ENCODE data around the gene BTBD19.
"Not testable (repeated sequence)": the region's sequence is repeated elsewhere in the genome, so short reads cannot be mapped to it uniquely, and the experiment has no call there.

BTBD19 gene

DNA sequence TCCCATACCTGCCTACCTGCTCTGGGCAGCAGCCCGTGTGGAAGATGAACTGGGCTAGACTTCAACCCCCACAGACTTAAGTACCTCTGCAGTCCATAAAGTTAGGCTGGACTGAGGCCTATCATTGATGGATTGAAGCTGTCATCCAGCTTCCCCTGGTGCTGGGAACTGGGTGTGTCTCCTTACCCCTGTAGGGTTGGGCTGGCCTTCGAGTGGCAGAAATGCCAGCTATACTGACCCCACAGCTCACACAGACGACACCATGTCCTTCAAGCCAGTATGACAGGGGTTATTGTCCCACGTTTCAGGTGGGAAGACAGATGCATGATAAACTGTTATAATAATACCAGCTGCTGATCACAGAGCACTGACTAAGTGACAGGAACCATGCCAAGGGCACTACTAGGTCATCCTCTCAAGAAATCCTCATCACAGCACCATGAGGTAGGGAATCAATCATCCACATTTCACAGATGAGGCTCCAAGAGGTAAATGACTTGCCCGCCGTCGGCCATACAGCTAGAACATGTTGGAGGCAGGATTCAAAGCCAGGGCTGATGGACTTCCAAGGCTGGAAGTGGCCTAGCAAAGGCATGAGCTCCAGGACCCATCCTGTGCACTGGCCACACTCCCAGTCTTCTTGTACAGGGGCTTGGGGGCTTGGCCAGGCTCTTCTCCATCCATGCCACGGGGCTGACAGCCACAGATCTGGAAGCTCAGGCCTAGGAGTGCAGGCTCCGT, 20.0 kb upstream of the BTBD19 start, which contains the start of gene BEST4:
Gene BEST4, minus strand, starts transcription at position 51 of the 741 bp plus-strand sequence. CDS start 465 bp downstream, outside the sequence.
- no peak for DNase-seq

DNA sequence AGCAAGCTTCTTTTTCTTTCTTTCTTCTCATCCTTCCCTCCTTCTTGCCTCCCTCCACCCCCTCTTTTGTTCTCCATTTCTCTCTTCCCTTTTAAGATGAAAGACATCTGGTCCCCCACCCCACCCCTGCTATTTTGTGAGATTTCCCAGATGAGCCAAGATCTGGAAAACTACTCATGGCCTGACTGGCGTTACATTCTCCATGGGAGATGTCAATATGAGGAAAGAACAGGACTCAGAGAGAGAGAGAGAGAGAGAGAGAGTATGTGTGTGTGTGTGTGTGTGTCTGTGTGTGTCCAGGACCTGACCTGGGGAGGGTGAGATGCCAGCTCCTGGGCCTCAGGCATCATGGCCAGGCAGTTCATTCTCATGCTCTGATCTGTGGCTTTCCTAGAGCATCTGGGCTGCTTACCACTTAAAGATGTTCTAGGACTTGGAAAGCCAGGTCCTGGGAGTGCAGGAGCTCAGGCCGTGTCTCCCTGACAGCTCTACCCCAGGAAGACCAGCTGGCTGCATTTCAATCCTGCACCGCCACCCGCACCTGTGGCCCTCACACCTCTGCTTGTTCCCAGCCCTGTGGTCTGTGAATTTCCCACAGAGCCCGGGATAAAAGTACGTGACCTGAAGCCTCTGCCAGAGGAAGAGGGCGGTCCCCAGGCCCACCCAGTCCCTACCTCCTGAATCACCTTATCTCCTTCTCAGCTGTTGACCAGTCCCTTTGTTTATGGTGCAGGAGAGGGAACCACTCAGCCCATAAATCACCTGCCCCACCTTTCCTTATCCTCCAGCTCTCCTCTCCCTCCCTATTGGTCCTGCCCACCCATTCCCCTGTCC, 17.1 kb upstream of the BTBD19 start:
- no peak for DNase-seq

DNA sequence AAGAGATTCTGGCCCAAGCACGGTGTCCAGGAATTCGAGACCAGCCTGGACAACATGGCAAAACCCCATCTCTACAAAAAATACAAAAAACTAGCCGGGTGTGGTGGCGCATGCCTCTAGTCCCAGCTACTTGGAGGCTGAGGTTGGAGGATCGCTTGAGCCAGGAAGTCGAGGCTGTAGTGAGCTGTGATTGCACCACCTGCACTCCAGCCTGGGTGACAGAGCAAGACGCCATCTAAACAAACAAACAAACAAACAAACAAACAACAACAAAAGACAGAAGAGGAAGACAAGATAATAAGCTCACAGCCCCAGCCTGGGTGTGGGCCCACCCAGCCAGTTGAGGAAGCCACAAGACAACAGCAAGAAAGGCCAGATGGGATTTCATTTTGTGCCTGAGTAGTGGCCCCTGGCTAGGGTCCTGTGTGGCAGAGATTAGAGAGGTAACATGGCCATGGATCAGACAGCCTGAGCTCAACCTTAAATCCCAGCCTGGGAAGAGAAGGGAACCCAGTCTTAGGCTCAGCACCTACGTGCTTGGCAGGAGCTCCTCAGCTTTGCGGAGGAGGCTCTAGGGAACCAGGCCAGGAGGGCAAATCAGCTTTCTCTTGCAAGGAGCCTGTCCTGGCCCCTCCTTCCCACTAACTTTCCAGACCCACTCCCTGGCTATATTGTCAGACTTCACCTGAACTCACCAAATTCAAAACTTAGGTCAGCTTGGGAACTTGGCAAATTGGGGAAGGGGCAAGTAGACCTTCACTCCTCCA, 15.4 kb upstream of the BTBD19 start:
- no peak for DNase-seq

GRCh38 chr1:44797886-44798285, 10.4 kb upstream of the BTBD19 start:
- DNase-seq: not testable (repeated sequence)

- no peak for DNase-seq
Observed at GRCh38 chr1:44798481-44799365, 9.6 kb upstream of the BTBD19 start.

- DNase-seq: peak; percentile 97
Observed at GRCh38 chr1:44799770-44800584, 8.3 kb upstream of the BTBD19 start, which contains the start of gene PLK3. Gene PLK3, plus strand, starts transcription at chr1:44800377. Its CDS starts 87 bp downstream, at chr1:44800464.

DNA sequence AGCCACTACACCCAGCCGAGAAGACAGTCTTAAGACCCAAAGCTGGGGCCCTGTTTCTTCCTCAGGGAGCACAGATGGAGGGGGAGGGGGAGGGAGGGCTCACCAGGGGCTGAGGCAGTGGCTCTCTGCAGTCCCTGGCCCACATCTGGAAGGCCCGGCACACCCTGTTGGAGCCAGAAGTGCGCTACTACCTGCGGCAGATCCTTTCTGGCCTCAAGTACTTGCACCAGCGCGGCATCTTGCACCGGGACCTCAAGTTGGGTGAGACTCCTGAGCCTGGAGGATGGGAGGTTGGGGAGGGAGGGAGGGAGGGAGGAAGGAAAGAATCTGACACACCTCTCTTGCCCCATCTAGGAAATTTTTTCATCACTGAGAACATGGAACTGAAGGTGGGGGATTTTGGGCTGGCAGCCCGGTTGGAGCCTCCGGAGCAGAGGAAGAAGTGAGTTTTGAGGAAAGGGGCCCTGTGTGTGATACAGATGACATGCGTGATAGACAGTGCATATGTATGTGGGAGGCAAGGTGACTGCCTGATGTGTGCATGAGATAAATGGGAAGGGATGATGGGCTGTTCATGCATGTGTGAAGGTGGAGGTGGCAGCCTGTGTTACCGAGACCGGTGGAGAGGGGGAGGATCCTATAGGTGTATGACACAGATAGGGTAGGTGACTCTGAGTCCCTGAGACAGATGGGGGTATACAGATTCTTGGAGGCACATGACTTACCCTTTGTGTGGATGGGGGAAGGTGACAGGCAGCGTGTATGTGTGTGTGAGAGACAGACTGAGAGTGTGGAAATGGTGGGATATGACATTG, 6.6 kb upstream of the BTBD19 start:
- DNase-seq: no peak

DNA sequence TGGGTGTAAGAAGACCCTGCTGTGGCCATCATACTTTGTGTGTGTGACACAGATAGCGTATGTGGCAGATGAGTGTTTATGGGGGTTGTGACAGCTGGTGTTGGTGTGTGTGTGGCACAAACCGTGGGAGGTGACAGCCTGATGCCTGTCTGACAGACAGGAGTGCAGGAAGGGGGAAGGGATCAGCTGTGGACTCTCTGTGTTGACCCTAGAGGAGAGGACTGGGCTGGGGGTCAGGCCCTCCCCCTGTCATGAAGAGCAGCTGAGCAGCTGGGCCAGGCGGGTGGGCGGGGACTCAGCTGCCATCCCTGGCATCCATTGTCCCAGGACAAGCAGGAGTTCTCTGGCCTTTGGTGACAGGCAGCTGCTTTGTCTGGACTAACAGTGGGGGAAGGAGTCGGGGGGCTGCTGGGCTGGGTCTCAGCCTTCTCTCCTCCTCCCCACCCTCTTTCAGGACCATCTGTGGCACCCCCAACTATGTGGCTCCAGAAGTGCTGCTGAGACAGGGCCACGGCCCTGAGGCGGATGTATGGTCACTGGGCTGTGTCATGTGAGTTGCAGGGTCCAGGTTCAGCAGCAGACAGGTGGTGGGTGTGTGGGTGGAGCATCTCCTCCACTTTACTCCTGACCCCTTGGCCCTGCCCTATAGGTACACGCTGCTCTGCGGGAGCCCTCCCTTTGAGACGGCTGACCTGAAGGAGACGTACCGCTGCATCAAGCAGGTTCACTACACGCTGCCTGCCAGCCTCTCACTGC, 5.8 kb upstream of the BTBD19 start:
- DNase-seq: no peak

GRCh38 chr1:44803062-44803311, 5.3 kb upstream of the BTBD19 start:
- no peak for DNase-seq

DNA sequence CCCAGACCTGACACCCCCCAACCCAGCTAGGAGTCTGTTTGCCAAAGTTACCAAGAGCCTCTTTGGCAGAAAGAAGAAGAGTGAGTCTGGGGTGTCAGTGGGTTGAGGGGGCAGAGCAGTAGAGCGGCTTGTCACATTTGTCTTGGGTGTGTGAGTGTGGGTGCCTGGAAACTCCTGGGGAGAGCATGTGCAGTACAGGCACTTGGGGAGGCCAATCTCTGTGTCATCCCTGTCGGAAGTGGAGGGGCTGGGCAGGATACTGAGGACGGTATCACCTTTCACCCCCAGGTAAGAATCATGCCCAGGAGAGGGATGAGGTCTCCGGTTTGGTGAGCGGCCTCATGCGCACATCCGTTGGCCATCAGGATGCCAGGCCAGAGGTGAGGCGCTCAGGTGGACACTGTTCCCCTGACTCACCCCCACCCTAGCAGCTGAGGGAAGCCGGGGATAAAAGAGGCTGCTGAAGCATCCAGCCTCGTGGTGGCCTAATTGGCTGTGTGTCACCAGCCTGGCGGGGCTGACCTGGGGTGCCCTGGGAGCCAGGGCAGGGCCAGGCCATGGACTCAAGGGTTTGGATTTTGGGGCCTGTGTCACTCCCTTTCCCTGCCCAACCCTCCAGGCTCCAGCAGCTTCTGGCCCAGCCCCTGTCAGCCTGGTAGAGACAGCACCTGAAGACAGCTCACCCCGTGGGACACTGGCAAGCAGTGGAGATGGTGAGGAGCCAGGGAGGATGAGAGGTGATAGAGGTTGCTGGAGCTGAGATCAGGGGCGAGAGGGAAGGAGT, 4.8 kb upstream of the BTBD19 start:
- no peak for DNase-seq

GRCh38 chr1:44805311-44806024, 2.9 kb upstream of the BTBD19 start:
- DNase-seq: no peak

DNA sequence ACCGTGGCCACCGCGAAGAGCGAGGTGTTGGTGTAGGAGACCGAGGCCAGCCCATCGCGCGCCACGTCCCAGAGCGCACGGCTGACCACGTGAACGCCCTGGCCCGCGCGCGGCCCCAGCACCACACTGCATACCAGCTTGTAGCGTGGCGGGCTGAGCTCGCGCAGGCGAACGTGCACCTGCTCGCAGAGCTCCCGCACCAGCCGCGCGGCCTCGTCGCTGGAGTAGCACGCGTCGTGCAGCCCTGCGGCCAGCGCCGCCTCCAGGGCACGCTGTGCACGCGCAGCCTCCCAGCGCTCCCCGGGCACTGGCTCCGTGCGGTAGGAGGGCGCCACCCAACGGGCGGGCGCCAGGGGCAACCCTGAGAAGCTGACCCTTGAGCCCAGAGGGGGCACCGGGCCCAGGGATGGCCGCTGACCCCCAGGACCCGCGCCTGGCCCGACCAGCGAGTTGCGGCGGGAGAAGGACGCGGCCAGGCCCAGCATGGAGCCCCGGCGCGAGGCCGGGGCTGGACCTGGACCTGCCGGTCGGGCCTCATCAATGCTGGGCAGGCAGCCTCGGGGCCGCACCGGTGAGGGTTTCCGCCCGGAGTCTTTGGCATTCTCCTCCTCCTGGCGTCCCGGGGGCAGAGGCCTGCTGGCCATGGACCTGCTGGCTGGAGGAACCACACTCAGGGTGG, 2.2 kb upstream of the BTBD19 start:
- DNase-seq: no peak

GRCh38 chr1:44806704-44807363, 1.5 kb upstream of the BTBD19 start, which contains the start of gene DYNLT4:
Gene DYNLT4, minus strand, starts transcription at chr1:44807351. Its CDS starts 683 bp downstream, at chr1:44806668.
- DNase-seq: no peak

DNA sequence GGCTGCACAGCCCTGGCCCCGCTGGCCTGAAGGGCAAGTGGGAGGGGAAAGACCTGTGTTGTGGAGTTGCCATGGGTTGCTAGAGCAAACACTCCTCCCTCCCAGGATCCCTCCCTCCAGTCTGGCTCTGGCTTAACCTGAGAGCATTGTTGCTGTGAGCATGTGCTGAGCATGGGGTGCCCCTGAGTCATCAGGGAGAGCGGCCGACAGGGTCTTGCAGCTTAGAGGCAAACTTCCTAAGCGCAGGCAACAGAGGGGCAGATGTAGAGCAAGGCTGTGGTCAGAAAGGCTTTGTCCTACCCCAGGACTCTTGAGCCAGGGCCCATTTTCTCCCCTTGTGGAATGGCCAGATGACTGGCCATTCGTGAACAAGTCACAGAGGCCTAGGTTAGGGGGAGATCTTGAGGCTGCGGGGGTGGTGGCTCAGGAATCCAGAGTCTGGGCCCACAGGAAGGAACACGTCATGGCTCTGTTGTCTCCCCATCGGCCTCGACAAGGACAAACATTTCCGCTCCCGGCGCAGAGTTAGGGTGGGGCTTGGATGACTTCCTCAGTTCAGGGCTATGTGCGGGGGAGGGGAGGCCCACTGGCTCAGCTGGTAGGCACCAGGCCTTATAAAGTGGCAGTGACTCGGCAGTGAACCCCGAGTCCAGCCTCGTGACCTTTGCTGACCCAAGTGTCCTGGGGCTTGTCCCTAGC, 810 bp upstream of the BTBD19 start:
- DNase-seq: peak; percentile 79

DNA sequence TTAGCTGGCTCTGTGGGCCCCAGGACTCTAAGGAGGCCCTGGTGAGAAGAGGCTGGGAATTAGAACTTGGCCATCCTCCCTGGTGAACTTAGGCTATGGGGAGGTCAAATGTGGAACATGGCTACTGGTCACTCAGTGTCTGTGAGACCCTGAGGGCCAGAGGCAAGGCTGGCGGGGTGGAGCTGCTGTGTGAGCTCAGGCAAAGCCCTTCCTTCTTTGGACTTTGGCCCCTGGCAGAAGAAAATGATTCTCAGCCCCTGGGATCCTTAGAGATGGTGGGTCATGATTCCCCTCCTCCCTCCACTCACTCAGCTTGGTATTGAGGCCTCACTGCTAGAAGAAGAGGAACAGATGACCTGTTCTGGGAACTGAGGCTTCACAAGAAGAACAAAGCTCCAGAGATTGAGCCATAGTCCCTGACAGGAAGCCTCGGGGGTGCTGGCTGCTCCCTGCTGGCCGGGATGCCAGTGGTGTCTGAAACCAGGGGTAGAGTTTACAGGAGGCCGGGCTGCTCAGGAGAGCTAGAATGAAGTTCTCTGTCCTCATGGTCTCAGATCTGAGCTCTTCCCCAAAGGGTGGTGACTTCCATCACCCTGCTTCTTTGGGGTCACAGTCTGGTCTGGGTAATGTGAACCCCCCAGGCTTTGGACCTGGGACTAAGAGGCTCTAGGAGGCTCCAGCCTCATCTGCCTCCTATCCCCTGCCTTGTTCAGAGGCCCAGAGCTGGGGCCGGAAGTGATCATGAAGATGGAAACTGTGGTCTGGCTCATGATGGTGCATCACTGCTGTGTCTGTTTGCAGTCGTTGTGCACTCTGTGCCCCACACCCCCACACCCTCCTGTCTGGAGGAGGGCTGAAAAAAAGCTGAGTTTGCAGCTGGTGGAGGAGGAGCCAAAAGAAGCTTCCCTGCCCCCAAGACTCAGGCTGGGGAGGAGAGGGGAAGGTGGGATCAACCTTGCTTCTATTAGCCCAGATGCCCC, 905 bp downstream of the BTBD19 start:
- peak; percentile 74 for DNase-seq
